GM23338 (cell line): ENCODE results near the gene MUC5AC. TPM values are rescaled to one million over a fixed set of nuclear protein-coding genes. Genes with fewer than 3 reads are reported as not detected.

ENCODE experiments used
- ATAC-seq: fragments of 200-7000 bp; cut with Tn5 transposase; 3 replicates; pipeline ENCODE4 v1.9.1; 2020
- DNase-seq: peaks from one replicate; pipeline ENCODE4 v3.0.0-alpha.2; 2015; ENCODE audit warnings: low spot score
- H2AFZ ChIP-seq: fragments of 200-600 bp; sonication (generic); 2 replicates; pipeline ENCODE4 v1.8.0; 2016; ENCODE audit warnings: antibody characterized with exemption, mild to moderate bottlenecking, moderate library complexity
- H3F3A ChIP-seq: fragments of 200-600 bp; sonication (generic); replicated peaks from 2 replicates; pipeline ENCODE4 v1.8.0; 2017; ENCODE audit warnings: antibody characterized with exemption, mixed run types, low read depth
- H3K27ac ChIP-seq: fragments of 200-600 bp; sonication (generic); 2 replicates; pipeline ENCODE4 v1.6.1; 2016; ENCODE audit warnings: low read depth
- H3K27me3 ChIP-seq: fragments of 200-600 bp; sonication (generic); 2 replicates; pipeline ENCODE4 v1.8.0; 2016; ENCODE audit warnings: mild to moderate bottlenecking, mixed run types, moderate library complexity; ENCODE audit not compliant: insufficient read depth
- H3K36me3 ChIP-seq: fragments of 200-600 bp; sonication (generic); 2 replicates; pipeline ENCODE4 v1.8.0; 2016; ENCODE audit warnings: mild to moderate bottlenecking; ENCODE audit not compliant: insufficient read depth
- H3K4me1 ChIP-seq: fragments of 200-600 bp; sonication (generic); 2 replicates; pipeline ENCODE4 v1.8.0; 2016; ENCODE audit warnings: mild to moderate bottlenecking, moderate library complexity; ENCODE audit not compliant: insufficient read depth
- H3K4me2 ChIP-seq: fragments of 200-600 bp; sonication (generic); 2 replicates; pipeline ENCODE4 v1.7.1; 2017; ENCODE audit warnings: mixed run types
- H3K4me3 ChIP-seq: fragments of 200-600 bp; sonication (generic); 2 replicates; pipeline ENCODE4 v1.6.1; 2016; ENCODE audit warnings: mixed run types
- H3K79me2 ChIP-seq: fragments of 200-600 bp; sonication (generic); replicated peaks from 2 replicates; pipeline ENCODE4 v1.8.0; 2017; ENCODE audit warnings: mild to moderate bottlenecking; ENCODE audit not compliant: insufficient read depth
- H3K9me2 ChIP-seq: fragments of 200-600 bp; sonication (generic); 2 replicates; pipeline ENCODE4 v1.8.0; 2017; ENCODE audit not compliant: insufficient read depth
- H4K20me1 ChIP-seq: fragments of 200-600 bp; sonication (generic); replicated peaks from 2 replicates; pipeline ENCODE4 v1.8.0; 2017; ENCODE audit warnings: mild to moderate bottlenecking; ENCODE audit not compliant: insufficient read depth
- H3K27ac Mint-ChIP-seq: 2 replicates; pipeline ENCODE4 v1.8.0; 2020; ENCODE audit warnings: inconsistent platforms, mild to moderate bottlenecking, moderate library complexity, mixed read lengths
- H3K27me3 Mint-ChIP-seq: 3 replicates; pipeline ENCODE4 v1.8.0; 2022; ENCODE audit warnings: low read depth, mild to moderate bottlenecking, moderate library complexity, mixed read lengths, inconsistent platforms; ENCODE audit not compliant: insufficient read depth, poor library complexity
- H3K36me3 Mint-ChIP-seq: 3 replicates; pipeline ENCODE4 v1.8.0; 2021; ENCODE audit warnings: low read depth, mild to moderate bottlenecking, inconsistent platforms, moderate library complexity, mixed read lengths
- H3K4me1 Mint-ChIP-seq: 3 replicates; pipeline ENCODE4 v1.8.0; 2020; ENCODE audit warnings: mild to moderate bottlenecking, inconsistent platforms, mixed read lengths
- H3K4me3 Mint-ChIP-seq: 3 replicates; pipeline ENCODE4 v1.8.0; 2021; ENCODE audit warnings: moderate library complexity, mild to moderate bottlenecking, inconsistent platforms, mixed read lengths
- H3K9me3 Mint-ChIP-seq: 3 replicates; pipeline ENCODE4 v1.8.0; 2020; ENCODE audit warnings: moderate library complexity, mild to moderate bottlenecking, inconsistent platforms, mixed read lengths
- CREB1 ChIP-seq: fragments of 250-450 bp; sonication (Bioruptor Pico); IDR thresholded peaks from 2 replicates; pipeline ENCODE4 v1.5.0; 2020; ENCODE audit warnings: low read depth, mild to moderate bottlenecking, moderate library complexity
- CTCF ChIP-seq, 2 experiments: fragments of 200-600 bp in 1 of 2; sonication (generic) in 1 of 2; conservative IDR thresholded peaks; 2 replicates each; pipeline versions ENCODE4 v1.5.1 to v1.6.1; 2016 to 2017; ENCODE audit warnings: antibody characterized with exemption in 2 of 2, low read depth in 2 of 2, mild to moderate bottlenecking in 2 of 2, moderate library complexity in 1 of 2
- ETS1 ChIP-seq: IDR thresholded peaks from 2 replicates; pipeline ENCODE4 v1.6.1; 2016; ENCODE audit warnings: antibody characterized with exemption
- EZH2 ChIP-seq: fragments of 200-600 bp; sonication (generic); IDR thresholded peaks from one replicate; pipeline ENCODE4 v1.8.0; 2017; ENCODE audit warnings: antibody characterized with exemption, mild to moderate bottlenecking, low read depth; ENCODE audit not compliant: unreplicated experiment
- JUNB ChIP-seq: IDR thresholded peaks from one replicate; pipeline ENCODE4 v1.6.1; 2016; ENCODE audit warnings: antibody characterized with exemption; ENCODE audit not compliant: unreplicated experiment
- POLR2AphosphoS5 ChIP-seq: IDR thresholded peaks from 2 replicates; pipeline ENCODE4 v1.6.1; 2016; ENCODE audit warnings: antibody characterized with exemption, low read depth
- REST ChIP-seq: IDR thresholded peaks from one replicate; pipeline ENCODE4 v1.6.1; 2018; ENCODE audit warnings: antibody characterized with exemption; ENCODE audit not compliant: unreplicated experiment
- STAT1 ChIP-seq: IDR thresholded peaks from one replicate; pipeline ENCODE4 v1.6.1; 2016; ENCODE audit warnings: antibody characterized with exemption; ENCODE audit not compliant: unreplicated experiment
- ZNF114 ChIP-seq: fragments of 250-450 bp; sonication (Bioruptor Pico); IDR thresholded peaks from 2 replicates; pipeline ENCODE4 v1.5.0; 2020; ENCODE audit warnings: mild to moderate bottlenecking, moderate library complexity
- ZNF462 ChIP-seq: fragments of 250-450 bp; sonication (Bioruptor Pico); IDR thresholded peaks from 2 replicates; pipeline ENCODE4 v1.5.0; 2020; ENCODE audit warnings: mild to moderate bottlenecking, moderate library complexity
- polyA plus RNA-seq: library from polyadenylated mRNA; unstranded; fragments of >200 nt; fragmentation: Nextera tagmentation; extraction: Ambion mirVana; gene quantifications from 2 replicates; pipeline ENCODE4 v1.2.1, GENCODE V29; 2016
- total RNA-seq: library from RNA; depleted of rRNA; stranded (reverse); fragments of >200 nt; shearing (Covaris generic); gene quantifications from 2 replicates; pipeline ENCODE4 v1.2.3, GENCODE V29; 2014

MUC5AC gene
- total and polyA plus RNA-seq, 2 experiments from 2014 or later = not detected

GRCh38 chr11:1127664-1128162 lies 30.0 kb upstream of the MUC5AC start (continued):
- TF ChIP-seq ETS1 = no peak

- no peaks in the 10 kb centered on the region for H3K36me3 ChIP-seq
- ATAC-seq = no peak
- H3K79me2 ChIP-seq = no peaks in the 10 kb centered on the region
- H2AFZ ChIP-seq = no peak overlapping the region
- no peaks in the 10 kb centered on the region for H3K4me1 ChIP-seq
- no peak for DNase-seq
- no peak overlapping the region for H3K4me3 Mint-ChIP-seq
- no peaks in the 10 kb centered on the region for H3K9me2 ChIP-seq
- no peaks in the 10 kb centered on the region for H3K36me3 Mint-ChIP-seq
- H3K9me3 Mint-ChIP-seq = peaks cover 4% of the 10 kb centered on the region; the same call in 1 of the 3 replicates
- no peak overlapping the region for H3K4me2 ChIP-seq
- H3K27me3 ChIP-seq = no peaks in the 10 kb centered on the region
- H3K4me3 ChIP-seq = no peak overlapping the region
- H3K27me3 Mint-ChIP-seq = peaks cover 7% of the 10 kb centered on the region
- H4K20me1 ChIP-seq = no peaks in the 10 kb centered on the region
- no peak overlapping the region for H3K27ac Mint-ChIP-seq
- no peaks in the 10 kb centered on the region for H3K4me1 Mint-ChIP-seq
- no peaks in the 10 kb centered on the region for H3F3A ChIP-seq
- no peak overlapping the region for H3K27ac ChIP-seq
- TF ChIP-seq JUNB = no peak
- TF ChIP-seq CREB1 (CRISPR knock-in tag) = no peak
- TF ChIP-seq EZH2 = no peak
- no peak for TF ChIP-seq ZNF114
- no peak for TF ChIP-seq CTCF (conservative IDR thresholded peaks at IDR 0.05; ENCODE audit: low read depth in 2 of 2)
- TF ChIP-seq POLR2AphosphoS5 = no peak
- no peak for TF ChIP-seq ZNF462 (CRISPR knock-in tag)
- TF ChIP-seq REST = no peak
- no peak for TF ChIP-seq STAT1
These were observed 29.2 kb upstream of the MUC5AC start for GRCh38 chr11:1128311-1129142.
